IMR-90 (cell line): ENCODE measurements around the gene WNT7A. TPM values are rescaled to one million over a fixed set of nuclear protein-coding genes. Genes with fewer than 3 reads are reported as not detected.

Experiments
- ATAC-seq: fragments of 200-7000 bp; cut with Tn5 transposase; 2 replicates; pipeline ENCODE4 v1.9.1; 2020; ENCODE audit warnings: low read depth, mild to moderate bottlenecking, moderate library complexity
- BruUV-seq: library from RNA; stranded (reverse); fragments of 400-500 nt; replicated peaks from 2 replicates; lab custom pipeline; 2021; lab: Mats Ljungman, UMichigan
- CTCF ChIA-PET: fragments of 300-600 bp; formaldehyde crosslinking; extraction: SDS; loops from one replicate; lab custom pipeline; 2021; ENCODE audit warnings: antibody characterized with exemption; lab: Yijun Ruan, JAX
- POLR2A ChIA-PET: fragments of 300-600 bp; sonication (Branson Sonifier 250); formaldehyde crosslinking; loops from one replicate; lab custom pipeline; 2022; ENCODE audit warnings: antibody characterized with exemption; ENCODE audit not compliant: unreplicated experiment; lab: Charles Lee
- DNase-seq: peaks from one replicate; pipeline ENCODE4 v3.0.0; 2013
- H2AFZ ChIP-seq: replicated peaks from 2 replicates; pipeline ENCODE3; 2013; ENCODE audit warnings: low read length, mild to moderate bottlenecking; ENCODE audit not compliant: poor library complexity
- H2AK5ac ChIP-seq: 2 replicates; pipeline ENCODE4 v1.6.1; 2013; ENCODE audit warnings: low read depth, low read length, inconsistent platforms
- H2AK9ac ChIP-seq: replicated peaks from 2 replicates; pipeline ENCODE3; 2013; ENCODE audit warnings: mild to moderate bottlenecking, low read depth, low read length, moderate library complexity; ENCODE audit not compliant: poor library complexity
- H2BK120ac ChIP-seq: 2 replicates; pipeline ENCODE4 v1.6.1; 2013; ENCODE audit warnings: low read depth, low read length, inconsistent platforms
- H2BK15ac ChIP-seq: 3 replicates; pipeline ENCODE4 v1.6.1; 2013; ENCODE audit warnings: low read depth, low read length, inconsistent platforms
- H2BK20ac ChIP-seq: 2 replicates; pipeline ENCODE4 v1.6.1; 2013; ENCODE audit warnings: low read depth, mild to moderate bottlenecking, inconsistent platforms, low read length, moderate library complexity
- H2BK5ac ChIP-seq: 2 replicates; pipeline ENCODE4 v1.6.1; 2013; ENCODE audit warnings: mild to moderate bottlenecking, low read depth, low read length, inconsistent platforms; ENCODE audit not compliant: poor library complexity, severe bottlenecking
- H3K14ac ChIP-seq: replicated peaks from 2 replicates; pipeline ENCODE4 v1.6.1; 2013; ENCODE audit warnings: low read depth, low read length, inconsistent platforms
- H3K18ac ChIP-seq: 2 replicates; pipeline ENCODE4 v1.6.1; 2013; ENCODE audit warnings: low read depth, low read length, control low read depth
- H3K23ac ChIP-seq: 2 replicates; pipeline ENCODE4 v1.6.1; 2013; ENCODE audit warnings: low read depth, low read length, inconsistent platforms
- H3K27ac ChIP-seq: 2 replicates; pipeline ENCODE4 v1.5.1; 2013; ENCODE audit warnings: mild to moderate bottlenecking, control low read depth, low read length; ENCODE audit not compliant: insufficient read depth
- H3K27me3 ChIP-seq: 2 replicates; pipeline ENCODE4 v1.6.1; 2013; ENCODE audit warnings: low read length; ENCODE audit not compliant: control insufficient read depth, insufficient read depth
- H3K36me3 ChIP-seq: 2 replicates; pipeline ENCODE4 v1.6.1; 2013; ENCODE audit warnings: low read length, mixed read lengths; ENCODE audit not compliant: control insufficient read depth, insufficient read depth
- H3K4ac ChIP-seq: 2 replicates; pipeline ENCODE4 v1.6.1; 2013; ENCODE audit warnings: low read depth, low read length, inconsistent platforms
- H3K4me1 ChIP-seq: 2 replicates; pipeline ENCODE4 v1.6.1; 2013; ENCODE audit warnings: low read length, mixed read lengths; ENCODE audit not compliant: control insufficient read depth, insufficient read depth
- H3K4me2 ChIP-seq: 2 replicates; pipeline ENCODE4 v1.6.1; 2013; ENCODE audit warnings: low read depth, mild to moderate bottlenecking, control low read depth, low read length, moderate library complexity
- H3K4me3 ChIP-seq: 2 replicates; pipeline ENCODE4 v1.5.1; 2013; ENCODE audit warnings: low read depth, mild to moderate bottlenecking, control low read depth, low read length, moderate library complexity; ENCODE audit not compliant: insufficient read depth
- H3K56ac ChIP-seq: 2 replicates; pipeline ENCODE4 v1.6.1; 2013; ENCODE audit warnings: low read length, inconsistent platforms; ENCODE audit not compliant: insufficient read depth; ENCODE audit errors: extremely low read depth
- H3K79me1 ChIP-seq, 2 experiments: 2 replicates each; pipeline ENCODE4 v1.6.1; 2013; ENCODE audit warnings: low read length in 2 of 2, inconsistent platforms in 1 of 2, low read depth in 1 of 2
- H3K9ac ChIP-seq: 2 replicates; pipeline ENCODE4 v1.6.1; 2013; ENCODE audit warnings: low read depth, low read length, control low read depth
- H3K9me1 ChIP-seq: 2 replicates; pipeline ENCODE4 v1.6.1; 2013; ENCODE audit warnings: low read length, inconsistent platforms; ENCODE audit not compliant: insufficient read depth
- H3K9me3 ChIP-seq: 2 replicates; pipeline ENCODE4 v1.6.1; 2013; ENCODE audit warnings: low read length; ENCODE audit not compliant: control insufficient read depth, insufficient read depth
- H4K20me1 ChIP-seq: 2 replicates; pipeline ENCODE4 v1.6.1; 2013; ENCODE audit warnings: low read length, inconsistent platforms; ENCODE audit not compliant: insufficient read depth
- H4K5ac ChIP-seq: 2 replicates; pipeline ENCODE4 v1.6.1; 2013; ENCODE audit warnings: mild to moderate bottlenecking, low read depth, low read length, control low read depth
- H4K8ac ChIP-seq, 2 experiments: 2 replicates each; pipeline ENCODE4 v1.6.1; 2013; ENCODE audit warnings: low read depth in 2 of 2, low read length in 2 of 2, control low read depth in 1 of 2, inconsistent platforms in 1 of 2
- H4K91ac ChIP-seq: 2 replicates; pipeline ENCODE4 v1.6.1; 2013; ENCODE audit warnings: low read depth, low read length, inconsistent platforms; ENCODE audit not compliant: insufficient read depth
- BHLHE40 ChIP-seq: fragments of 150-350 bp; IDR thresholded peaks from 2 replicates; pipeline ENCODE4 v1.6.1; 2016; ENCODE audit warnings: mild to moderate bottlenecking, low read depth, low read length
- CEBPB ChIP-seq: IDR thresholded peaks from 2 replicates; pipeline ENCODE4 v1.6.1; 2012; ENCODE audit warnings: low read depth, low read length, improper control_type of control experiment
- CHD1 ChIP-seq: IDR thresholded peaks from 2 replicates; pipeline ENCODE4 v1.6.1; 2012; ENCODE audit warnings: low read depth, low read length, improper control_type of control experiment
- CTCF ChIP-seq: conservative IDR thresholded peaks from 2 replicates; pipeline ENCODE4 v1.5.1; 2012; ENCODE audit warnings: mild to moderate bottlenecking, low read depth, low read length, improper control_type of control experiment
- ELK1 ChIP-seq: fragments of 150-350 bp; IDR thresholded peaks from 2 replicates; pipeline ENCODE4 v1.6.1; 2016; ENCODE audit warnings: low read depth, mild to moderate bottlenecking, low read length, moderate library complexity, borderline replicate concordance
- FOS ChIP-seq: fragments of 150-350 bp; IDR thresholded peaks from 2 replicates; pipeline ENCODE4 v1.6.1; 2016; ENCODE audit warnings: low read depth, low read length
- MAFK ChIP-seq: IDR thresholded peaks from 2 replicates; pipeline ENCODE4 v1.6.1; 2012; ENCODE audit warnings: low read depth, low read length, improper control_type of control experiment
- MAZ ChIP-seq: IDR thresholded peaks from 2 replicates; pipeline ENCODE4 v1.6.1; 2012; ENCODE audit warnings: low read depth, mild to moderate bottlenecking, low read length, improper control_type of control experiment, moderate library complexity, borderline replicate concordance
- NFE2L2 ChIP-seq: fragments of 150-350 bp; IDR thresholded peaks from 2 replicates; pipeline ENCODE4 v1.6.1; 2016; ENCODE audit warnings: low read depth, mild to moderate bottlenecking, low read length
- POLR2A ChIP-seq: IDR thresholded peaks from 2 replicates; pipeline ENCODE4 v1.6.1; 2012; ENCODE audit warnings: mild to moderate bottlenecking, low read depth, low read length
- RAD21 ChIP-seq: IDR thresholded peaks from 2 replicates; pipeline ENCODE4 v1.6.1; 2012; ENCODE audit warnings: low read length, improper control_type of control experiment
- RCOR1 ChIP-seq: IDR thresholded peaks from 2 replicates; pipeline ENCODE4 v1.6.1; 2012; ENCODE audit warnings: mild to moderate bottlenecking, low read length, improper control_type of control experiment; ENCODE audit not compliant: insufficient replicate concordance
- RFX5 ChIP-seq: IDR thresholded peaks from 2 replicates; pipeline ENCODE4 v1.8.0; 2012; ENCODE audit warnings: low read depth, mild to moderate bottlenecking, low read length, moderate library complexity
- SMC3 ChIP-seq: fragments of 150-350 bp; IDR thresholded peaks from 2 replicates; pipeline ENCODE4 v1.6.1; 2016; ENCODE audit warnings: low read depth, mild to moderate bottlenecking, antibody characterized with exemption, low read length, moderate library complexity
- USF2 ChIP-seq: fragments of 150-350 bp; IDR thresholded peaks from 2 replicates; pipeline ENCODE4 v1.6.1; 2017; ENCODE audit warnings: mild to moderate bottlenecking, antibody characterized with exemption, low read length, low read depth
- WGBS, 2 experiments: methylation state at CpG; one replicate each; pipeline versions ENCODE4 v1.1.5 to v1.1.7; 2013; ENCODE audit warnings: missing lambda C conversion rate in 2 of 2; ENCODE audit not compliant: insufficient read length in 1 of 2; ENCODE audit errors: extremely low coverage in 2 of 2; 5-methylcytosine and 5-hydroxymethylcytosine counted together
- dilution Hi-C: fragments of 300-500 bp; cut with HindIII; formaldehyde crosslinking; loops from one replicate; pipeline ENCODE4 v1.14.3; 2018; ENCODE audit warnings: low sequenced_read_pairs; ENCODE audit not compliant: unreplicated experiment
- in situ Hi-C: fragments of 300-500 bp; cut with MboI; formaldehyde crosslinking; loops from 3 replicates; pipeline ENCODE4 v1.14.3; 2019; ENCODE audit warnings: low sequenced_read_pairs, inconsistent platforms, mixed read lengths
- intact Hi-C: fragments of 100-400 bp; cut with micrococcal nuclease; formaldehyde crosslinking; loops from 2 replicates; pipeline ENCODE4 v1.10.0; 2022
- polyA plus RNA-seq, 3 experiments: library from polyadenylated mRNA; depleted of rRNA; stranded (reverse); fragments of >200 nt; gene quantifications; 2 replicates each; pipeline ENCODE4 v1.2.3, GENCODE V29; 2012; ENCODE audit warnings: low replicate concordance in 1 of 3
- total RNA-seq: library from RNA; depleted of rRNA; stranded (reverse); fragments of >200 nt; gene quantifications from 2 replicates; pipeline ENCODE4 v1.2.3, GENCODE V29; 2012

Gene WNT7A
- total and polyA plus RNA-seq, 2 of the 4 experiments (the other 2 are of a cell fraction) = not detected

GRCh38 chr3:13827699-13828098 lies 52.2 kb downstream of the WNT7A start:
- H3K9me1 ChIP-seq = no peaks in the 10 kb centered on the region
- no peak overlapping the region for H3K14ac ChIP-seq
- H2BK120ac ChIP-seq = no peak overlapping the region
- H3K4ac ChIP-seq = no peak overlapping the region
- H2BK5ac ChIP-seq = no peak overlapping the region
- no peak overlapping the region for H2AK5ac ChIP-seq
- H3K4me2 ChIP-seq = no peak overlapping the region
- 38% methylated on average over 2 of the region's 7 CpGs; no CpG with 5 or more reads in 1 of the 2 experiments for WGBS, 2 experiments
- DNase-seq (no peak), ATAC-seq (no peak)
- H3K23ac ChIP-seq = no peak overlapping the region
- no peaks in the 10 kb centered on the region for H3K79me1 ChIP-seq
- no peak overlapping the region for H2AFZ ChIP-seq
- no peaks in the 10 kb centered on the region for H3K27me3 ChIP-seq
- H4K20me1 ChIP-seq = no peaks in the 10 kb centered on the region
- H3K56ac ChIP-seq = no peak overlapping the region
- no peak overlapping the region for H3K18ac ChIP-seq
- H4K91ac ChIP-seq = no peak overlapping the region
- no peak overlapping the region for H3K4me3 ChIP-seq
- H3K27ac ChIP-seq = no peak overlapping the region
- no peak overlapping the region for H2BK20ac ChIP-seq
- H3K4me1 ChIP-seq = no peaks in the 10 kb centered on the region
- H3K9me3 ChIP-seq = peaks cover 6% of the 10 kb centered on the region; the same call in 1 of the 2 replicates
- POLR2A ChIA-PET = interaction anchor here (0.6 kb wide), 1 partner anchor 303 kb away, joined by 3 read pairs; no protein-coding TSS in a partner anchor
- no peaks in the 10 kb centered on the region for H3K36me3 ChIP-seq
- H2AK9ac ChIP-seq = no peak overlapping the region
- H4K5ac ChIP-seq = no peak overlapping the region
- dilution Hi-C loops = no loop called here
- no peak overlapping the region for H3K9ac ChIP-seq
- no peak overlapping the region for H4K8ac ChIP-seq
- no peak overlapping the region for H2BK15ac ChIP-seq
- no peak for TF ChIP-seq CTCF
- TF ChIP-seq RCOR1 = no peak
- TF ChIP-seq BHLHE40 = no peak
- no peak for TF ChIP-seq RAD21
- TF ChIP-seq NFE2L2 = no peak
- TF ChIP-seq SMC3 = no peak
- TF ChIP-seq FOS = no peak
- no peak for TF ChIP-seq RFX5
- no peak for TF ChIP-seq MAZ
- no peak for TF ChIP-seq CHD1
- no peak for TF ChIP-seq MAFK
- no peak for TF ChIP-seq CEBPB
- no peak for TF ChIP-seq POLR2A
- no peak for TF ChIP-seq ELK1
- no peak for TF ChIP-seq USF2
- CTCF ChIA-PET = no interaction called here
- BruUV-seq = no TSS peak
- intact Hi-C loops = no loop called here
- in situ Hi-C loops = no loop called here
